Activated CD4-positive, alpha-beta T cell treated with anti-CD3 and anti-CD28 coated beads for 24 hours (primary cell): ENCODE measurements around the gene SMAD3.

Source experiments
- DNase-seq, 2 donors: peaks; one replicate each; pipeline ENCODE4 v3.0.0-alpha.2; 2020; ENCODE audit warnings: low read depth in 2 of 2

The SMAD3 gene

GRCh38 chr15:67125589-67126502, 60.4 kb downstream of the SMAD3 start:
- DNase-seq: no peak

GRCh38 chr15:67126551-67127330, 61.3 kb downstream of the SMAD3 start:
- DNase-seq: no peak

GRCh38 chr15:67127331-67127664, 61.9 kb downstream of the SMAD3 start:
- DNase-seq: no peak

- DNase-seq: no peak
Measured at GRCh38 chr15:67127965-67128364, 62.6 kb downstream of the SMAD3 start.

- DNase-seq: no peak
Measured at GRCh38 chr15:67130166-67130565, 64.8 kb downstream of the SMAD3 start.

GRCh38 chr15:67130673-67131601, 65.5 kb downstream of the SMAD3 start:
- no peak for DNase-seq

GRCh38 chr15:67132276-67132675, 66.9 kb downstream of the SMAD3 start:
- DNase-seq: no peak

GRCh38 chr15:67133026-67133425, 67.6 kb downstream of the SMAD3 start:
- no peak for DNase-seq

- no peak for DNase-seq
Measured at GRCh38 chr15:67133738-67134066, 68.3 kb downstream of the SMAD3 start.

- DNase-seq: peak in 1 of 2 donors; percentile 35
Measured at GRCh38 chr15:67134067-67134838, 68.9 kb downstream of the SMAD3 start.

GRCh38 chr15:67134871-67135492, 69.6 kb downstream of the SMAD3 start:
- DNase-seq: no peak

- no peak for DNase-seq
Measured at GRCh38 chr15:67135494-67135893, 70.1 kb downstream of the SMAD3 start.

GRCh38 chr15:67136802-67137201, 71.4 kb downstream of the SMAD3 start:
- DNase-seq: no peak

GRCh38 chr15:67137319-67137718, 71.9 kb downstream of the SMAD3 start:
- no peak for DNase-seq

- DNase-seq: no peak
Measured at GRCh38 chr15:67137951-67138848, 72.8 kb downstream of the SMAD3 start.

- DNase-seq: no peak
Measured at GRCh38 chr15:67138891-67139855, 73.8 kb downstream of the SMAD3 start.

GRCh38 chr15:67140078-67140833, 74.9 kb downstream of the SMAD3 start:
- no peak for DNase-seq
